Limb (tissue), 2 donors: ENCODE results near the gene SLC39A11.
"Not testable (repeated sequence)": the region's sequence is repeated elsewhere in the genome, so short reads cannot be mapped to it uniquely, and the experiment has no call there.

Experiments
- DNase-seq, 2 donors: peaks; one replicate each; pipeline ENCODE4 v3.0.0-alpha.2; 2016; ENCODE audit errors: extremely low spot score in 2 of 2

The SLC39A11 gene

GRCh38 chr17:72794152-72794551 lies 298.3 kb downstream of the SLC39A11 start:
- no peak for DNase-seq

- no peak for DNase-seq
Observed at GRCh38 chr17:72792771-72793170, 299.7 kb downstream of the SLC39A11 start.

GRCh38 chr17:72790190-72790589 lies 302.3 kb downstream of the SLC39A11 start:
- DNase-seq = no peak

GRCh38 chr17:72789711-72790110 lies 302.8 kb downstream of the SLC39A11 start:
- DNase-seq = no peak

- DNase-seq = no peak
Observed at GRCh38 chr17:72788950-72789585, 303.4 kb downstream of the SLC39A11 start.

GRCh38 chr17:72786209-72786608 lies 306.3 kb downstream of the SLC39A11 start:
- no peak for DNase-seq

GRCh38 chr17:72782985-72783701 lies 309.3 kb downstream of the SLC39A11 start:
- no peak for DNase-seq

- DNase-seq = not testable (repeated sequence)
Observed at GRCh38 chr17:72782437-72782836, 310.1 kb downstream of the SLC39A11 start.

GRCh38 chr17:72778169-72779151 lies 314.0 kb downstream of the SLC39A11 start:
- DNase-seq = no peak

GRCh38 chr17:72775919-72776318 lies 316.6 kb downstream of the SLC39A11 start:
- DNase-seq = peak; percentile 8 to 32

GRCh38 chr17:72775237-72775636 lies 317.3 kb downstream of the SLC39A11 start:
- no peak for DNase-seq

- no peak for DNase-seq
Observed at GRCh38 chr17:72774236-72774635, 318.3 kb downstream of the SLC39A11 start.

GRCh38 chr17:72773225-72773624 lies 319.3 kb downstream of the SLC39A11 start:
- not testable (repeated sequence) for DNase-seq

- DNase-seq = no peak
Observed at GRCh38 chr17:72772331-72772821, 320.1 kb downstream of the SLC39A11 start.

GRCh38 chr17:72771734-72772133 lies 320.8 kb downstream of the SLC39A11 start:
- DNase-seq = no peak

- DNase-seq = no peak
Observed at GRCh38 chr17:72766761-72767356, 325.6 kb downstream of the SLC39A11 start.

- DNase-seq = no peak
Observed at GRCh38 chr17:72765368-72766153, 326.9 kb downstream of the SLC39A11 start.

- no peak for DNase-seq
Observed at GRCh38 chr17:72764632-72765041, 327.9 kb downstream of the SLC39A11 start.

- no peak for DNase-seq
Observed at GRCh38 chr17:72763981-72764380, 328.5 kb downstream of the SLC39A11 start.

- not testable (repeated sequence) for DNase-seq
Observed at GRCh38 chr17:72761893-72762575, 330.5 kb downstream of the SLC39A11 start.
